ENCODE measurements around the gene PTGIS.
"Not testable (repeated sequence)": the region's sequence is repeated elsewhere in the genome, so short reads cannot be mapped to it uniquely, and the experiment has no call there.

Gene PTGIS

GRCh38 chr20:49579874-49580812, 12.2 kb upstream of the PTGIS start:
- no peak for DNase-seq (ENCODE audit: low read depth in 2 of 2, low spot score in 1 of 2)

GRCh38 chr20:49579195-49579594, 11.3 kb upstream of the PTGIS start:
- DNase-seq (ENCODE audit: low read depth in 2 of 2, low spot score in 1 of 2): no peak

- DNase-seq (ENCODE audit: low read depth in 2 of 2, low spot score in 1 of 2): no peak
Measured at GRCh38 chr20:49578436-49578835, 10.5 kb upstream of the PTGIS start.

- DNase-seq (ENCODE audit: low read depth in 2 of 2, low spot score in 1 of 2): no peak
Measured at GRCh38 chr20:49575551-49576060, 7.7 kb upstream of the PTGIS start.

- DNase-seq (ENCODE audit: low read depth in 2 of 2, low spot score in 1 of 2): no peak
Measured at GRCh38 chr20:49573900-49574416, 6.0 kb upstream of the PTGIS start.

GRCh38 chr20:49572857-49573256, 4.9 kb upstream of the PTGIS start:
- no peak for DNase-seq (ENCODE audit: low read depth in 2 of 2, low spot score in 1 of 2)

- no peak for DNase-seq (ENCODE audit: low read depth in 2 of 2, low spot score in 1 of 2)
Measured at GRCh38 chr20:49571553-49571835, 3.6 kb upstream of the PTGIS start.

- no peak for DNase-seq (ENCODE audit: low read depth in 2 of 2, low spot score in 1 of 2)
Measured at GRCh38 chr20:49570828-49571552, 3.1 kb upstream of the PTGIS start.

GRCh38 chr20:49570161-49570827, 2.4 kb upstream of the PTGIS start:
- no peak for DNase-seq (ENCODE audit: low read depth in 2 of 2, low spot score in 1 of 2)

- DNase-seq (ENCODE audit: low read depth in 2 of 2, low spot score in 1 of 2): no peak
Measured at GRCh38 chr20:49569411-49570115, 1.6 kb upstream of the PTGIS start.

GRCh38 chr20:49568278-49569151, 578 bp upstream of the PTGIS start:
- no peak for DNase-seq (ENCODE audit: low read depth in 2 of 2, low spot score in 1 of 2)

- DNase-seq (ENCODE audit: low read depth in 2 of 2, low spot score in 1 of 2): no peak
Measured at GRCh38 chr20:49566401-49567364, 1.3 kb downstream of the PTGIS start.

GRCh38 chr20:49564991-49565390, 2.9 kb downstream of the PTGIS start:
- not testable (repeated sequence) for DNase-seq (ENCODE audit: low read depth in 2 of 2, low spot score in 1 of 2)

- no peak for DNase-seq (ENCODE audit: low read depth in 2 of 2, low spot score in 1 of 2)
Measured at GRCh38 chr20:49563015-49563980, 4.6 kb downstream of the PTGIS start.

- no peak for DNase-seq (ENCODE audit: low read depth in 2 of 2, low spot score in 1 of 2)
Measured at GRCh38 chr20:49562311-49563014, 5.5 kb downstream of the PTGIS start.

- DNase-seq (ENCODE audit: low read depth in 2 of 2, low spot score in 1 of 2): no peak
Measured at GRCh38 chr20:49561806-49562205, 6.1 kb downstream of the PTGIS start.

- DNase-seq (ENCODE audit: low read depth in 2 of 2, low spot score in 1 of 2): no peak
Measured at GRCh38 chr20:49561256-49561655, 6.7 kb downstream of the PTGIS start.
